Loucy (cell line): Measurements from ENCODE around the gene SKOR1.

Experiments used
- EZH2phosphoT487 ChIP-seq: fragments of 200-600 bp; IDR thresholded peaks from 2 replicates; pipeline ENCODE4 v1.6.1; 2018; ENCODE audit warnings: antibody characterized with exemption, mild to moderate bottlenecking, moderate library complexity, borderline replicate concordance
- TF ChIP-seq, protein P1 (sequence below): fragments of 200-600 bp; sonication (generic); conservative IDR thresholded peaks from 2 replicates; pipeline ENCODE4 v1.5.1; 2014; ENCODE audit warnings: mild to moderate bottlenecking, antibody characterized with exemption, low read length

DNA sequence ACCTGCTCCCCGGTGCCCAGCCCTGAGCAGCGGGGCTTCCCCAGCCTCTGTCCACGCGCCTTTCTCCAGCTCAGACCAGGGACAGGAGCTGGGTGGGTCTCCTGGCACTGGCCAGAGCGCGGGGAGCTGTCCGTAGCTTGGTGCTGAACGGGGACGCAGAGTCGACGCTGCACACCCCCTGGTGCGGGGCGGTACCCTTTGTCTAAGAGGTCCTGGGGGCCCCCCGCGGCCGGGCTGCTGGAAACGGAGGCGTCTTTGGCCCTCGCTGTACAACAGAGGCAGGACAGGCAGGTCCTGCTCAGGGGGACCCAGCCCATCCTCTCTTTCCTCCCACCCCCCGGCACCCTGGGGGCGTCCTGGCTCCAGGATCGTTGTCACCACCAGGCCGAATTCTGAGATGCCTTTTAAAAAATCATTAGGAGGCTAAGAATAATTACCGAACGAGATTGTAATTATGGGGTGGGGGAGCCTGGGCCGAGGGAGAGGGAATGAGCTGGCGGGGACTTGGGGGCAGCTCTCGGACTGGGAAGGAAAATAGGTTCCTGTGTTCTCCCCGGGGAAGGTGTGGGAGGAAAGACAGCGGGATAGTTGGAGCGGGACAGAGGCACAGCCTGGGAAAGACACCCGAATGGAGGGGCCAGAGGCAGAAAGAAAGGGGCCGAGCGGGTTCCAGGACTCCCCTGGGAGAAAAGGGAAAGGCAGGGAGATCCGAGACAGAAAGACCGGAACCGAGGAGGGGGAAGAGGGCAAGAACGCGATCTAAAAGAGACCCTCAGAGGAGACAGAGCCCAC is 4.1 kb upstream of the SKOR1 start:
- TF ChIP-seq, protein P1, sequence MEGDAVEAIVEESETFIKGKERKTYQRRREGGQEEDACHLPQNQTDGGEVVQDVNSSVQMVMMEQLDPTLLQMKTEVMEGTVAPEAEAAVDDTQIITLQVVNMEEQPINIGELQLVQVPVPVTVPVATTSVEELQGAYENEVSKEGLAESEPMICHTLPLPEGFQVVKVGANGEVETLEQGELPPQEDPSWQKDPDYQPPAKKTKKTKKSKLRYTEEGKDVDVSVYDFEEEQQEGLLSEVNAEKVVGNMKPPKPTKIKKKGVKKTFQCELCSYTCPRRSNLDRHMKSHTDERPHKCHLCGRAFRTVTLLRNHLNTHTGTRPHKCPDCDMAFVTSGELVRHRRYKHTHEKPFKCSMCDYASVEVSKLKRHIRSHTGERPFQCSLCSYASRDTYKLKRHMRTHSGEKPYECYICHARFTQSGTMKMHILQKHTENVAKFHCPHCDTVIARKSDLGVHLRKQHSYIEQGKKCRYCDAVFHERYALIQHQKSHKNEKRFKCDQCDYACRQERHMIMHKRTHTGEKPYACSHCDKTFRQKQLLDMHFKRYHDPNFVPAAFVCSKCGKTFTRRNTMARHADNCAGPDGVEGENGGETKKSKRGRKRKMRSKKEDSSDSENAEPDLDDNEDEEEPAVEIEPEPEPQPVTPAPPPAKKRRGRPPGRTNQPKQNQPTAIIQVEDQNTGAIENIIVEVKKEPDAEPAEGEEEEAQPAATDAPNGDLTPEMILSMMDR = no peak
- no peak for TF ChIP-seq EZH2phosphoT487
